SH-SY5Y (cell line): ENCODE measurements around the gene MAPK14.

Experiments used
- GATA2 ChIP-seq: IDR thresholded peaks from 2 replicates; pipeline ENCODE4 v1.6.1; 2011; ENCODE audit warnings: mild to moderate bottlenecking, low read depth, low read length
- GATA3 ChIP-seq: IDR thresholded peaks from 2 replicates; pipeline ENCODE4 v1.6.1; 2011; ENCODE audit warnings: low read depth, mild to moderate bottlenecking, low read length, moderate library complexity

DNA sequence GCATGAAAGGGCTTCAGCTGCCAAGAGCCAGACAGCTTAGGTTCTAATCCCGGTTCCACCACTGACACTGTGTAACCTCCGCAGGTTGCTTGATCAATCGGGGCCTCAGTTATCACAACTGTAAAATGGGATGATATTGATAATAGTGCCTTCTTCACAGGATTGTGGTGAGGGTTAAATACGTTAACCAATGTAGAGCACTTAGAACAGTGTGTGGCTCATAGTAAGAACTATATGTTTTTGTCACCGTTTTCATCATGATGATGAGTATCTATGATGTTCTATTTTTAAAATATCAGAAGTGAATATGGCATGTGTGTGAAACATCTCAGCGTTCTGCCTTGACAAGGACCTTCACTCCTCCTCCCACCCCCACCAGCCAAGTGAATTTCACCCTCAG is 92.4 kb downstream of the MAPK14 start:
- TF ChIP-seq GATA3 (no peak), GATA2 (no peak)
